ENCODE data around the gene DRC1. TPM values are rescaled to one million over a fixed set of nuclear protein-coding genes. Genes with fewer than 3 reads are reported as not detected.

Gene DRC1
- total RNA-seq, 2 donors from 2014 or later: 0.33 to 0.48 TPM

- no peak for TF ChIP-seq CTCF (conservative IDR thresholded peaks at IDR 0.05)
- Mint-ChIP-seq H3K27ac (no peak overlapping the region), H3K36me3 (ENCODE audit: low read depth) (no peaks in the 10 kb centered on the region), H3K4me1 (no peaks in the 10 kb centered on the region), H3K9me3 (no peaks in the 10 kb centered on the region), H3K27me3 (ENCODE audit: insufficient read depth) (peaks cover 2% of the 10 kb centered on the region), H3K4me3 (no peak overlapping the region)
- H3K27ac ChIP-seq (ENCODE audit: low read depth, low read length): no peak overlapping the region
- WGBS, 2 experiments (ENCODE audit: insufficient coverage in 1 of 2, insufficient read length in 1 of 2): 92 to 100% methylated on average over 1 to 3 of the region's 3 CpGs
- H3K4me1 ChIP-seq (ENCODE audit: control insufficient read depth, insufficient read depth, low read length): no peaks in the 10 kb centered on the region
- H3K36me3 ChIP-seq (ENCODE audit: control insufficient read depth, insufficient read depth, low read length): no peaks in the 10 kb centered on the region
- H3K9me3 ChIP-seq (ENCODE audit: control insufficient read depth, low read length): no peaks in the 10 kb centered on the region
- DNase-seq: no peak
- no peaks in the 10 kb centered on the region for H3K27me3 ChIP-seq (ENCODE audit: control insufficient read depth, insufficient read depth, low read length, poor library complexity, severe bottlenecking)
- H3K9ac ChIP-seq (ENCODE audit: extremely low read depth, low read length, poor library complexity, severe bottlenecking): no peak overlapping the region
- H3K4me3 ChIP-seq (ENCODE audit: low read length): no peak overlapping the region
These were observed 85.1 kb downstream of the DRC1 start for GRCh38 chr2:26486789-26487188.

DNA sequence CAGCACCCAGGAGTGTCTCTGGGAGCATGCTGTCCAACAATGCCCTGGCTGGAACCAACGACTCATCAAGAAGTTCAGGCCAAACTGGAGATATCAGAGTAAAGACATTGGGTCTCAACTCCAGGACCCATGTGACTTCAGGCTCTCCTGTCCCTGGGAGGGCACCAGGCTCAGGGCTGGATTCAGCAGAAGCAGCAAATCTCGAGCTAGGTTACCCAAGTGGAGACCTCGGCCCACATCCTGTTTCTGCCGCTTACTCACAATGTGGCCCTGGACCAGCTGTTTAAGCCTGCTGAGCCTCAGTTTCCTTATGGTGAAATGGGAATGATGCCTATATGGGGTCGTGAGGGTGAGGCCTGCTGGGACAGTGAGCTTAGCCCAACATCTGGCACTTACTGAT, 85.5 kb downstream of the DRC1 start:
- Histone ChIP-seq H3K4me3 (ENCODE audit: low read length) (no peak overlapping the region), H3K27ac (ENCODE audit: low read depth, low read length) (no peak overlapping the region), H3K36me3 (ENCODE audit: control insufficient read depth, insufficient read depth, low read length) (no peaks in the 10 kb centered on the region), H3K9me3 (ENCODE audit: control insufficient read depth, low read length) (no peaks in the 10 kb centered on the region), H3K27me3 (ENCODE audit: control insufficient read depth, insufficient read depth, low read length, poor library complexity, severe bottlenecking) (no peaks in the 10 kb centered on the region), H3K4me1 (ENCODE audit: control insufficient read depth, insufficient read depth, low read length) (no peaks in the 10 kb centered on the region), H3K9ac (ENCODE audit: extremely low read depth, low read length, poor library complexity, severe bottlenecking) (no peak overlapping the region)
- H3K9me3 Mint-ChIP-seq: no peaks in the 10 kb centered on the region
- no peaks in the 10 kb centered on the region for H3K4me1 Mint-ChIP-seq
- peaks cover 2% of the 10 kb centered on the region for H3K27me3 Mint-ChIP-seq (ENCODE audit: insufficient read depth)
- H3K4me3 Mint-ChIP-seq: no peak overlapping the region
- no peaks in the 10 kb centered on the region for H3K36me3 Mint-ChIP-seq (ENCODE audit: low read depth)
- DNase-seq: no peak
- no peak for TF ChIP-seq CTCF (conservative IDR thresholded peaks at IDR 0.05)
- WGBS, 2 experiments (ENCODE audit: insufficient coverage in 1 of 2, insufficient read length in 1 of 2): 85 to 100% methylated on average over 4 to 5 of the region's 5 CpGs
- no peak overlapping the region for H3K27ac Mint-ChIP-seq

DNA sequence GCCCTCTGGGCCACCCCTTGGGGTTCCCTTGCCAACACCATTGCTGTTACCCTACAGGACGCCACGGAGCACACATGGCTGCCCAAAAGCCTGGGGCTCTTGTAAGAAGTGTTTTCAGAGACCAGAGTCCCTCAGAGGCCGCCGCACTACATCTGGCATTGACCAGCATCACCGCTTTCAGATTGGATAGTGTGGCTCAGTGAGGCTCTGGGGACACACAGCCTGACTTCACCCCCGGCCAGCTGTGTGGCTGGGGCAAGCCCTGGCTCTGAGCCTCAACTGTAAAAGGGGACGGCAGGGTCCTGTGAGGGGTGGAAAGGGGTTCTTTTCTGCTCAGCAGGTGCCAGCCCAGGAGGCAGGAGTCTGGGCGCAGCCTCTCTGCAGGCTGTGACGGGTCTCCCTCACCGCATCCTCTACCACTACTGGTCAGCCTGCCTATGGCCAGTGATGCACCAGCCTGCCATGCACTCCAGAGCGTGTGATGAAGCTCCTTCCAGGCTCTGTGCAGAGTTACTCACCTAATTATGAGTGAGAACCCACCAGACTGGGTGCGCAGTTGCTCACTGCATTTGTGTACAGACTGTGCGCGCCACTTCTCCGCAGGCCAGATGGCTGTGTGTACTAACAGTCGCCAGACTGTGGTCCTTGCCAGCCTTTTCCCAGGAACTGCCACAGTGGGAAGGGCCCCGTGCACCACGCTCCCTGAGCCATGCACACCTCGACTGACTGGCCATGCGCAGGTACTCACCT, 86.9 kb downstream of the DRC1 start:
- H3K9ac ChIP-seq (ENCODE audit: extremely low read depth, low read length, poor library complexity, severe bottlenecking): no peak overlapping the region

More for the DNA sequence above, 86.9 kb downstream of the DRC1 start:
- Mint-ChIP-seq H3K4me3 (no peak overlapping the region), H3K9me3 (no peaks in the 10 kb centered on the region), H3K36me3 (ENCODE audit: low read depth) (no peaks in the 10 kb centered on the region), H3K4me1 (no peaks in the 10 kb centered on the region), H3K27me3 (ENCODE audit: insufficient read depth) (peaks cover 2% of the 10 kb centered on the region), H3K27ac (no peak overlapping the region)
- no peaks in the 10 kb centered on the region for H3K36me3 ChIP-seq (ENCODE audit: control insufficient read depth, insufficient read depth, low read length)
- DNase-seq: no peak
- H3K27ac ChIP-seq (ENCODE audit: low read depth, low read length): no peak overlapping the region
- no peaks in the 10 kb centered on the region for H3K27me3 ChIP-seq (ENCODE audit: control insufficient read depth, insufficient read depth, low read length, poor library complexity, severe bottlenecking)
- H3K9me3 ChIP-seq (ENCODE audit: control insufficient read depth, low read length): no peaks in the 10 kb centered on the region
- no peak for TF ChIP-seq CTCF (conservative IDR thresholded peaks at IDR 0.05)
- no peaks in the 10 kb centered on the region for H3K4me1 ChIP-seq (ENCODE audit: control insufficient read depth, insufficient read depth, low read length)
- H3K4me3 ChIP-seq (ENCODE audit: low read length): no peak overlapping the region
- WGBS, 2 experiments (ENCODE audit: insufficient coverage in 1 of 2, insufficient read length in 1 of 2): 92 to 93% methylated on average over 10 to 20 of the region's 20 CpGs

Data from endodermal cell (in vitro differentiated cells).